H1 (cell line): Measurements from ENCODE around the gene SDSL. TPM values are rescaled to one million over a fixed set of nuclear protein-coding genes. Genes with fewer than 3 reads are reported as not detected.

Source experiments
- CTCF ChIA-PET: fragments of 300-600 bp; sonication (Branson Sonifier 250); formaldehyde crosslinking; loops from one replicate; lab custom pipeline; 2021; ENCODE audit not compliant: partially characterized antibody; lab: Charles Lee
- POLR2A ChIA-PET: fragments of 300-600 bp; sonication (Branson Sonifier 250); formaldehyde crosslinking; loops from one replicate; lab custom pipeline; 2021; ENCODE audit warnings: inconsistent platforms; ENCODE audit not compliant: partially characterized antibody; lab: Charles Lee
- DNase-seq, 2 experiments: peaks; one replicate each; pipeline versions ENCODE4 v3.0.0 to v3.0.0-alpha.2; 2010 to 2022; ENCODE audit warnings: low spot score in 2 of 2, low read depth in 1 of 2, mixed read lengths in 1 of 2
- FAIRE-seq: peaks from 2 replicates; lab custom pipeline; 2011; peaks lifted over from hg19 to GRCh38; lab: Jason Lieb, UNC
- H2AFZ ChIP-seq: 2 replicates; pipeline ENCODE4 v1.8.1; 2012; ENCODE audit warnings: low read length, inconsistent platforms
- H2AK5ac ChIP-seq: 2 replicates; pipeline ENCODE4 v1.6.1; 2013; ENCODE audit warnings: low read depth, low read length
- H2BK120ac ChIP-seq: replicated peaks from 2 replicates; pipeline ENCODE3; 2013; ENCODE audit warnings: low read depth, low read length, inconsistent platforms
- H2BK12ac ChIP-seq: 2 replicates; pipeline ENCODE4 v1.6.1; 2013; ENCODE audit warnings: low read depth, low read length
- H2BK15ac ChIP-seq: 2 replicates; pipeline ENCODE4 v1.6.1; 2013; ENCODE audit warnings: low read length
- H2BK20ac ChIP-seq: 2 replicates; pipeline ENCODE4 v1.6.1; 2013; ENCODE audit warnings: low read length
- H2BK5ac ChIP-seq: 2 replicates; pipeline ENCODE4 v1.6.1; 2013; ENCODE audit warnings: low read depth, low read length
- H3K14ac ChIP-seq: 2 replicates; pipeline ENCODE4 v1.6.1; 2013; ENCODE audit warnings: inconsistent platforms; ENCODE audit not compliant: insufficient read length
- H3K18ac ChIP-seq: 2 replicates; pipeline ENCODE4 v1.6.1; 2013; ENCODE audit warnings: low read length; ENCODE audit errors: extremely low read depth
- H3K23ac ChIP-seq: 2 replicates; pipeline ENCODE4 v1.6.1; 2013; ENCODE audit warnings: inconsistent platforms; ENCODE audit not compliant: insufficient read length
- H3K23me2 ChIP-seq: 2 replicates; pipeline ENCODE4 v1.6.1; 2013; ENCODE audit warnings: low read depth, low read length
- H3K27ac ChIP-seq: 2 replicates; pipeline ENCODE4 v1.6.1; 2011; ENCODE audit warnings: low read depth, low read length, inconsistent platforms
- H3K27me3 ChIP-seq, 4 experiments: replicated peaks in 1 of 4; 1 replicate in 1 of 4; 2 replicates in 3 of 4; pipeline versions ENCODE4 v1.6.1 to v1.8.1; 2011 to 2013; ENCODE audit warnings: low read length in 3 of 4, mild to moderate bottlenecking in 3 of 4, inconsistent platforms in 2 of 4, mixed read lengths in 2 of 4, moderate library complexity in 1 of 4; ENCODE audit not compliant: control insufficient read depth in 3 of 4, insufficient read depth in 3 of 4; ENCODE audit errors: extremely low read depth in 1 of 4
- H3K36me3 ChIP-seq, 4 experiments: 2 replicates each; pipeline versions ENCODE4 v1.6.1 to v1.8.1; 2011 to 2013; ENCODE audit warnings: mild to moderate bottlenecking in 4 of 4, low read length in 3 of 4, moderate library complexity in 2 of 4, control low read depth in 1 of 4, inconsistent platforms in 1 of 4; ENCODE audit not compliant: insufficient read depth in 4 of 4, control insufficient read depth in 2 of 4
- H3K4ac ChIP-seq: replicated peaks from 2 replicates; pipeline ENCODE3; 2013; ENCODE audit warnings: low read length, low read depth, mixed read lengths, inconsistent platforms; ENCODE audit not compliant: insufficient read length
- H3K4me1 ChIP-seq, 4 experiments: replicated peaks in 1 of 4; 1 replicate in 1 of 4; 2 replicates in 3 of 4; pipeline versions ENCODE4 v1.6.1 to v1.8.1; 2011 to 2013; ENCODE audit warnings: low read length in 3 of 4, inconsistent platforms in 2 of 4, mixed read lengths in 1 of 4; ENCODE audit not compliant: insufficient read depth in 4 of 4, control insufficient read depth in 3 of 4
- H3K4me2 ChIP-seq, 2 experiments: 2 replicates each; pipeline versions ENCODE4 v1.6.1 to v1.8.1; 2011 to 2013; ENCODE audit warnings: low read depth in 2 of 2, low read length in 2 of 2, control low read depth in 1 of 2, inconsistent platforms in 1 of 2, mild to moderate bottlenecking in 1 of 2; ENCODE audit not compliant: insufficient read depth in 1 of 2
- H3K4me3 ChIP-seq, 4 experiments: fragments of 200-600, 300-600 bp in 1 of 4; sonication (generic), shearing (Covaris generic), sonication (Bioruptor Twin) in 1 of 4; 2 replicates each; pipeline versions ENCODE4 v1.5.1 to v1.8.1; 2011 to 2016; ENCODE audit warnings: low read length in 4 of 4, low read depth in 3 of 4, control low read depth in 2 of 4, inconsistent platforms in 2 of 4, mild to moderate bottlenecking in 2 of 4, mixed read lengths in 1 of 4, moderate library complexity in 1 of 4; ENCODE audit not compliant: insufficient read depth in 2 of 4; ENCODE audit errors: extremely low read depth in 1 of 4
- H3K56ac ChIP-seq: replicated peaks from 2 replicates; pipeline ENCODE3; 2013; ENCODE audit warnings: low read depth, mild to moderate bottlenecking, mixed read lengths, low read length, inconsistent platforms; ENCODE audit not compliant: insufficient read length
- H3K79me1 ChIP-seq: 2 replicates; pipeline ENCODE4 v1.6.1; 2013; ENCODE audit warnings: low read depth, low read length, control low read depth
- H3K79me2 ChIP-seq, 2 experiments: 2 replicates each; pipeline versions ENCODE4 v1.6.1 to v1.8.1; 2012 to 2013; ENCODE audit warnings: low read length in 2 of 2, mild to moderate bottlenecking in 2 of 2, inconsistent platforms in 1 of 2; ENCODE audit not compliant: insufficient read depth in 2 of 2, control insufficient read depth in 1 of 2
- H3K9ac ChIP-seq, 4 experiments: replicated peaks in 1 of 4; 1 replicate in 1 of 4; 2 replicates in 3 of 4; pipeline versions ENCODE4 v1.6.1 to v1.8.1; 2011 to 2013; ENCODE audit warnings: low read depth in 3 of 4, low read length in 3 of 4, control low read depth in 2 of 4, mild to moderate bottlenecking in 2 of 4, moderate library complexity in 2 of 4, inconsistent platforms in 1 of 4; ENCODE audit errors: extremely low read depth in 1 of 4
- H3K9me3 ChIP-seq, 2 experiments: 2 replicates each; pipeline versions ENCODE4 v1.6.1 to v1.8.1; 2012 to 2013; ENCODE audit warnings: mild to moderate bottlenecking in 2 of 2, moderate library complexity in 2 of 2, control low read depth in 1 of 2, inconsistent platforms in 1 of 2, low read depth in 1 of 2, low read length in 1 of 2, mixed read lengths in 1 of 2; ENCODE audit not compliant: insufficient read depth in 2 of 2
- H4K20me1 ChIP-seq, 2 experiments: replicated peaks in 1 of 2; 2 replicates each; pipeline versions ENCODE3 to v1.8.1; 2011 to 2013; ENCODE audit warnings: inconsistent platforms in 2 of 2, low read length in 2 of 2, mild to moderate bottlenecking in 1 of 2; ENCODE audit not compliant: insufficient read depth in 2 of 2, control insufficient read depth in 1 of 2
- H4K5ac ChIP-seq: 2 replicates; pipeline ENCODE4 v1.6.1; 2013; ENCODE audit warnings: low read length, low read depth, mixed read lengths, inconsistent platforms; ENCODE audit not compliant: insufficient read length
- H4K8ac ChIP-seq: 2 replicates; pipeline ENCODE4 v1.8.0; 2013; ENCODE audit warnings: mild to moderate bottlenecking, moderate library complexity, low read length, inconsistent platforms; ENCODE audit not compliant: insufficient read depth; ENCODE audit errors: extremely low read depth
- H4K91ac ChIP-seq: replicated peaks from 2 replicates; pipeline ENCODE3; 2013; ENCODE audit warnings: low read length, mixed read lengths, inconsistent platforms; ENCODE audit not compliant: insufficient read length
- KDM4A ChIP-seq: IDR thresholded peaks from one replicate; pipeline ENCODE4 v1.7.1; 2012; ENCODE audit warnings: low read depth, mild to moderate bottlenecking, moderate library complexity, low read length, inconsistent platforms; ENCODE audit not compliant: severe bottlenecking
- WGBS, 2 experiments: shearing (Covaris generic) in 1 of 2; methylation state at CpG; one replicate each; pipeline versions ENCODE4 v1.1.6 to v1.1.7; 2013 to 2015; ENCODE audit warnings: low lambda C conversion rate in 2 of 2, mixed read lengths in 2 of 2, inconsistent platforms in 1 of 2, low coverage in 1 of 2, missing lambda C conversion rate in 1 of 2; ENCODE audit not compliant: insufficient replicate concordance in 2 of 2, insufficient coverage in 1 of 2, insufficient read length in 1 of 2; ENCODE audit errors: extremely low coverage in 1 of 2, missing lambda C conversion rate in 1 of 2; 5-methylcytosine and 5-hydroxymethylcytosine counted together
- polyA plus RNA-seq, 7 experiments: library from polyadenylated mRNA; depleted of rRNA in 3 of 7; stranded (reverse) in 5 of 7; unstranded in 2 of 7; fragments of >200 nt in 5 of 7; fragments of 200-250 nt in 2 of 7; gene quantifications; 1 replicate in 5 of 7; 2 replicates in 1 of 7; 4 replicates in 1 of 7; pipeline versions ENCODE4 v1.2.1 to v1.2.3, GENCODE V29; 2011 to 2013; ENCODE audit warnings: missing spikeins in 2 of 7, mixed read lengths in 2 of 7
- total RNA-seq: library from RNA; stranded (reverse); fragmentation: NEBNext Ultra II Directional; extraction: Animal tissue kit (Norgen Biotek cat#: 25700); gene quantifications from 2 replicates; pipeline ENCODE4 v1.2.1, GENCODE V29; 2021

SDSL gene
- total and polyA plus RNA-seq, 2 of the 8 experiments (the other 6 are each of a cell fraction or from before 2014, with no cell fraction given), result 0.69 to 1.3 TPM

GRCh38 chr12:113420996-113421595 lies 1.1 kb upstream of the SDSL start:
- POLR2A ChIA-PET, result no interaction called here
- no peak overlapping the region for H4K91ac ChIP-seq
- no peak overlapping the region for H2BK15ac ChIP-seq
- no peak for TF ChIP-seq KDM4A

More at GRCh38 chr12:113420996-113421595, 1.1 kb upstream of the SDSL start:
- Histone ChIP-seq H3K9me3 (no peaks in the 10 kb centered on the region), H4K8ac (no peak overlapping the region), H2AFZ (no peak overlapping the region), H3K4ac (no peak overlapping the region), H3K23me2 (peaks cover 5% of the 10 kb centered on the region), H3K27me3 (no peaks in the 10 kb centered on the region), H3K4me2 (no peak overlapping the region), H3K79me2 (no peaks in the 10 kb centered on the region), H2BK12ac (no peak overlapping the region), H2BK20ac (no peak overlapping the region), H2AK5ac (no peak overlapping the region), H3K14ac (no peak overlapping the region), H3K27ac (no peak overlapping the region), H3K18ac (no peak overlapping the region), H4K20me1 (no peaks in the 10 kb centered on the region), H3K4me1 (peaks cover 0 to 7% (median 5%) of the 10 kb centered on the region in 4 experiments; a peak in 5 of 7 replicates), H3K4me3 (no peak overlapping the region), H3K79me1 (no peaks in the 10 kb centered on the region), H3K36me3 (no peaks in the 10 kb centered on the region), H2BK120ac (no peak overlapping the region), H2BK5ac (no peak overlapping the region), H3K23ac (no peak overlapping the region), H3K9ac (no peak overlapping the region), H3K56ac (no peak overlapping the region), H4K5ac (no peak overlapping the region)
- no peak for FAIRE-seq
- 94% methylated on average over 2 of the region's 2 CpGs; no CpG with 5 or more reads in 1 of the 2 experiments for WGBS, 2 experiments
- CTCF ChIA-PET, result no interaction called here
- DNase-seq, result no peak
